IPS-NIHi11 (cell line): ENCODE measurements around the gene IFT57.

Experiments
- DNase-seq: peaks from one replicate; pipeline ENCODE4 v3.0.0; 2012; ENCODE audit warnings: mixed read lengths, low spot score

The IFT57 gene

DNA sequence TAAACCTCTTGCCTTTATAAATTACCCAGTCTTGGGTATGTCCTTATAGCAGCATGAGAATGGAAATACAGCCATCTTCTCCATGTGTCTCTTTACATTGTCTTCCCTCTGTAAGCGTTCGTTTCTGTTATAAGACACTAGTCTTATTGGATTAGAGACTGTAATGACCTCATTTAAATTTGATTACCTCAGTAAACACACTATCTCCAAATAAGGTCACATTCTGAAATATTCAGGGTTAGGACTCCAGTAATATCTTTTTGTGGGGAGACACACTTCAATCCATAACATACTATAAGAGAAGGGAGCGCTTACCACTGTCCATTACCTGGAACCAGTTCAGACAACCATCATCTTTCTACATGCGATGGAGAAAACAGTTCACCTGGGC, 97.1 kb downstream of the IFT57 start:
- no peak for DNase-seq

DNA sequence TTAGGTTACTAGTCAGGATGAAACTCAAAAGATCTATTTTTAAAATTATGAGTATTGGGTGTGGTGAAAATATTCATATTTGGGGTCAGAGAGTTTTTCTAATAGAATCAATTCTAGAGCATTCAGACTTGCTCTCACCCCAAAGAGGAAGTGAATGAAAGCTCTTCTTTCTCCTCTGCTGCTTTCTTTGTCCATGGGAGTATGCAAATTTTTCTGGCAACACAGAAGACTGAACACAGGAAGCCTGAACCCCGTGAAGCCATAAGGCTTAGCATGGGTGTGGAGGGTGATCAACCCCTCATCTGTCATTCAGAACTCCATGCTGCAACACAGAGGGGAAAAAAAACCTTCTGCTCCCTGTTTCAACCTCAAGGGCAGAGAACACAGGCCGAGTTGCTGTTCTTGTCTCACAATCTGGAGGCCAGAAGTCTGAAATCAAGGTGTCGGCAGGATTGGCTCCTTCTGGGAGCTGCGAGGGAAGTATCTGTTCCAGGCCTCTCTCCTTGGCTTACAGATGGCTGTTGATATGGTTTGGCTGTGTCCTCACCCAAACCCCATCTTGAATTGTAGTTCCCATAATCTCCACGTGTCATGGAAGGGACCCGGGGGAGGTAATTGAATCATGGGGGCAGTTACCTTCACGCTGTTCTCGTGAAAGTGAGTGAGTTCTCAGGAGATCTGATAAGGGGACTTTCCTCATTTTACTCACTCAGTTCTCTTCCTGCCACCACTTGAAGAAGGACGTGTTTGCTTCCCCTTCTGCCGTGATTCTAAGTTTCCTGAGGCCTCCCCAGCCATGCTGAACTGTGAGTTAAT, 97.7 kb downstream of the IFT57 start:
- DNase-seq: no peak

DNA sequence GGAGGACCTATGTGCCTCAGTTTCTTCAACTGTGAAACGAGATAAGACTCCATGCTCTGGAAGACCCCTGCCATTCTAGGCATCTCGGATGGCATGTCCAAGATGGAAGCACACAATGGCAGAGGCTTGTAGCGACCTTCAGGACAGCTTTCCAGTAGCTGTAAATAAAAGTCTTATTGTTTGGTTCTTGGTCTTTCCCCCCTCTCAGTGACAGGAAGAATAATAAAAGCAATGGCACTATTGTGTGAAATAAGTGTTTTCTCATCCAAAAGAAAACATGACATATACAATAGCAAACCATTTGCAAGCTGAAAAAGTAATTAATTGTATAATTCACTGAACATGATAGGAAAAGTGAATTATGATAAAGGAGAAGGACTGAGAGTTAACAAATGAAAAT, 98.9 kb downstream of the IFT57 start:
- DNase-seq: no peak

DNA sequence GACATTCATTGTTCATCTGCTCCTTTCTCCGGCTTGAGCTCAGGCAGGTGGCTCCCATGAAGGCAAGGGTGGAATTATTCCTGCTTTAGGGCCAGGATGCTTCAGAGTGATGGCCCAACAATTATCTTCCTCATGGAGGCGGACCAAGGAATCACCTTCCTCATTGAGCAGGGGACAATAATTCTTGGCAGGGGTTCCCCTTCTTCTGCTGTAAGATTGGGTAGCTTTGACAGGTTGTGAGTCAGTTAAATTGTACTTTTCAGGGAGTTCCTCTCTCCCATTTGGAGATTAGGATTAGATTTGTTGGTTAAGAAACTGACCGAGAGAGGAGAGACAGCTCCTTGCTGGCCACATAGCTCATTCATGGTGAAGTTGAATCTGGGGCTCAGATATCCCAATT, 99.9 kb downstream of the IFT57 start:
- DNase-seq: no peak

DNA sequence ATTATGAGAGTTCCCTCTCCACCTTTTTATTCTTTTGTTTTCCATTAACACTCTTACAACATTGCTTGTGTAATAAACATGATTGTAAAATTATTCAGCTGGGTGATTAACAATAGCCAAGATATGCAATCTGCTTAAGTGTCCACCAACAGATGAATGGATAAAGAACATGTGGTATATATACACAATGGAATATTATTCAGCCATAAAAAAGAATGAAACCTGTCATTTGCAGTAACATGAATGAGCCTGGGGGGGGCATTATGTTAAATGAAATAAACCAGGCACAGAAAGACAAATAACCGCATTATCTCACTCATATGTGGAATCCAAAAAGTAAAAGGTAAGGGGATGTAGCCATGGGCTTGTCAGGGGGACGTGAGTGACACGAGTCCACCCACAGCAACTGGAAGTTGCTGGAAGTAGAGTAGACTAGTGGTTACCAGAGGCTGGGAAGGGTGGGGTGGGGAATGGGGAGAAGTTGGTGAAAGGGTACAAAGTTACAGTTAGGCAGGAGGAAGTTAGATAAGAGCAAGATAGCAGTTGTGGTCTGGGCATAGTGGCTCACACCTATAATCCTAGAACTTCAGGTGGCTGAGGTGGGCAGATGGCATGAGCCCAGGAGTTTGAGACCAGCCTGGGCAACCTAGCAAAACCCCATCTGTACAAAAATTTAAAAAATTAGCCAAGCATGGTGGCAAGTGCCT, 102.7 kb downstream of the IFT57 start:
- DNase-seq: no peak

DNA sequence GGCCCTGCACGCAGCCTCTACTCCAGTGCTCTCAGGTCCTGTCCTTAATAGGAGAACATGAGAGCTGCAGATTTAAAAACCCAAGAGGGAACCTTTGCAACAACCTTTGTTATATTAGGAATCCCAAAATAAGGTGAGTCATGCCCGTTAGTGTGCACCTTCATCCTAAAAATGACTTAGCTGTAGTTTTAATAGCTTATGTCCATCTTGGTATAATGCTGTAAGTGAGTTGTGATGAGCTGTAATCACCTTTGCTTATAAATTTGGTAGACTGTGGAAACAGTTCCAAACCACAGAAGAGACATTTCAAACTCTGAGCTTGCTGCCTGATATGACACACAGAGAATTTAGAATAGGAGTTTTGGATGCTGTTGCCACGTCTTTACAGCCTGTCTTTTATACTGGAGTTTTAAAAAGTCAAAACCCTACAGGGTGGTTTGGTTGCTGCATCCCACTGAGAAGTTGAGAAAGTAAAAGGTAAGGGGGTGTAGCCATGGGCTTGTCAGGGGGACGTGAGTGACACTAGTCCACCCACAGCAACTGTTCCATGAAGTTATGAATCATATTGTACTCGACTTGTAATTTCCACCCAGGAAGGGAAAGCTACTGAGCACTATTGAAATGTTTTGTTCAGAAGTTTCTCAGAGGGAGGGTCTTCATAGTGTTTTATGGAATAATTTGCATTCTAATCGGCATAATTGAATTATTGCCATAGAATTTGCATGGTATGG, 104.0 kb downstream of the IFT57 start:
- DNase-seq: no peak

DNA sequence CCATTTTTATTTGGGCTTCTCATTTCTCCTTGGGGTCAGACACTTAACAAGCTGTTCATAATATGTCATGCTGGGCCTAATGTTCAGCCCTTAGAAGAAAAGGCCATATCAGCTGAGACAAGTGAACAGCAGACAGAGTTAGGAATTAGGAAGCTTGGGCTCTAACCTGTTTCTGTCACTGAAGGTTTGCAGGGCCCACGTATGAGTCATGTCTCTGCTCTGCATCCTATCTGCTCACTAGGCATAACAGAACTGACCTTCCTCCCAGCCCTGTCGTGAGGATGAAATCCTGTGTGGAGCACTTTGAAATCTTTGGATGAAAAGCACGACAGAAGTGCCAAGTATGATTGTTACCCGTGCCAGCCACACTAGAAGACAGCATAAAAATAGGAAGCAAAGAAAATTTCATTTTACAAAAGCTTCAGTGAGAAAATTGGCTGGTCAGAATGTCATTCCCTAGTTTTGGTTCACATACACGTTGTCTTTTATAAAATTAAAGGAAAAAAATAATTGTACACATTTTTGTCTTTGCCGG, 104.9 kb downstream of the IFT57 start:
- DNase-seq: no peak

DNA sequence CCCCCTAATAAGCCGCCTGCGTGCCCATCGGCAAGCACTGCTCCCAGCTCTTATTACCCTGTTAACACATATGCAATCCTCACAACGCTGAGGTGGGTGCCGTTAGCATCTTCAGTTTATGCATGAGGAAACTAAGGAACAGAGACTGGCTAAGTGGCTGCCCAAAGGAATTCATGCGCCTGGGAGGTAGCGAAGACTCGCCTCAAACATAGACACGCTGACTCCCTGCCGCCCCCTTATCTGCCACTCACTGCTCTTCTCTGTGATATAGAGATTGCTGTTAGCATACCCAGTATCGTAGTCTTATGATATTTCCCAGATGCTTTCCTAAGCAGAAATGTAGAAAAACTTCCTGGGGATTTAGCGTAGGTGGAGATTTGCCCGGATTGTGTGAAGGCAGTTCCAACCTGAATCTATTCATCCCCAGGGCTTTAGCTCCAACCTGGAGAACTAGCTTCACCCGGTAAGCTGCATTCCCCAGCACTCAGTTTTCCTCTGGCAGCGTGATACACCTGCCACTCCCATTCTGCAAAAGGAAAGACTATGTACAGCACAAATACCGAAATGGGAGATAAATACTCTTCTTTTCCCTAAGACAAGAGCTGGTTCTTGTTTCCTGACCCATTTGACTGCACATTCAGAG, 107.7 kb downstream of the IFT57 start:
- DNase-seq: no peak

DNA sequence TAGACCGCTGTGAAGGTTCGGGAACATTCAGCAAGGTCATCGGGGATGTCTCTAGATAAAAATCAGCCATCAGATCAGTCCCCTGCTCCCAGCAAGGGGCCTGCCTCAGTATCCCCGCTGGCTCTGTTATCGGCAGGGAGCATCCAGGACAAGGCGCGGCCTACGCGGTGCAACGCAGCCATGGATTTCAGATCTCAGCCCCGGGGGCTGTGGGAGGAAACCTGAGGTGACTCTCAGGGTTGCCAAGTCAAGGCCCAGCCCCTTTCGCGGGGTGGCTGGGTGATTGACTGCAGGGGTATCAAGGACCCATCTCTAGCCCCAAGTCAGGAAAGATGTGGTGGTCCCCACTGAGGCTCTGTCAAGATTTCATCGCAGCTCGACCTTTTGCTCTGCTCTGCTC, 108.2 kb downstream of the IFT57 start:
- DNase-seq: no peak

DNA sequence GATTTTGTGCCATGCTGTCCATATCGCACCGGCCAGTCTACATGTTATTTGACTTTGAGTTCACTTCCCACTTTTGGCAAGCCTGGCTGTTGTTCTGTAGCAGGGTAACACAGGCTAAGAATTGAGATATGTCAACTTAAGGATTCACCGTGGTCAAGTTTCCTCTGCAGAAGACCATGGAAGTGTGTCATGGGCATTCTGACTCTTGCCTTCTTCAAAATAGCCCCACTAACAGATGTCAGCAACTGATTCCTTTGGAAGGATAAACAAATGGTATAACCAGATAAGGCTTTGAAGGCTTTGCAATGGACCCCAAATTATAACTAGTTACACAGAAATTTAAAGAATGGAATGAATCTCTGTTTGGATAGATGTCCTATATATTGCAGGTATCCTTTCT, 111.3 kb downstream of the IFT57 start:
- no peak for DNase-seq
